ENCODE results near the gene PELI3.

Gene PELI3

DNA sequence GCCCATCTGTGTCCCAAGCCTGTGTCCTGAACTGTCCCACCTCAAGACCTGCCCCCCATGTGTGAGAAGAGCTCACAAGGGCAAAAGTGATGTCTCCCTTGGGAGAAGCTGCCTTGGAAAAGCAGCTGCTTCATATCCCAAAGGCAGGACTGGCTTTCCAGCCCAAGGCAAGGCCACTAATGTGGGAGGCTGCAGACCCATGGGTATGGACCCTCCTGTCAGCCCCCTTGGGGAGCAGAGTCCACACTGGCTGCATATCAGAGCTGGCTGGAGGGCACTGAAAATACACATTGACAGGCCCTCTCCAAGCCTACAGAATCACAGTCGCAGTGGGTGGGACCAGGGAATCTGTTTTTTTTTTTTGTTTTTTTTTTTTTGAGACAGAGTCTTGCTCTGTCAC is 2.7 kb downstream of the PELI3 start:
- no peak overlapping the region for H3K4me3 ChIP-seq (replicated peaks in 1 of 2; ENCODE audit: low read depth in 2 of 2, low read length in 2 of 2)
- TF ChIP-seq, protein P1, sequence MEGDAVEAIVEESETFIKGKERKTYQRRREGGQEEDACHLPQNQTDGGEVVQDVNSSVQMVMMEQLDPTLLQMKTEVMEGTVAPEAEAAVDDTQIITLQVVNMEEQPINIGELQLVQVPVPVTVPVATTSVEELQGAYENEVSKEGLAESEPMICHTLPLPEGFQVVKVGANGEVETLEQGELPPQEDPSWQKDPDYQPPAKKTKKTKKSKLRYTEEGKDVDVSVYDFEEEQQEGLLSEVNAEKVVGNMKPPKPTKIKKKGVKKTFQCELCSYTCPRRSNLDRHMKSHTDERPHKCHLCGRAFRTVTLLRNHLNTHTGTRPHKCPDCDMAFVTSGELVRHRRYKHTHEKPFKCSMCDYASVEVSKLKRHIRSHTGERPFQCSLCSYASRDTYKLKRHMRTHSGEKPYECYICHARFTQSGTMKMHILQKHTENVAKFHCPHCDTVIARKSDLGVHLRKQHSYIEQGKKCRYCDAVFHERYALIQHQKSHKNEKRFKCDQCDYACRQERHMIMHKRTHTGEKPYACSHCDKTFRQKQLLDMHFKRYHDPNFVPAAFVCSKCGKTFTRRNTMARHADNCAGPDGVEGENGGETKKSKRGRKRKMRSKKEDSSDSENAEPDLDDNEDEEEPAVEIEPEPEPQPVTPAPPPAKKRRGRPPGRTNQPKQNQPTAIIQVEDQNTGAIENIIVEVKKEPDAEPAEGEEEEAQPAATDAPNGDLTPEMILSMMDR (IDR thresholded peaks at IDR 0.05; ENCODE audit: low read depth, low read length), result no peak
- no peak for DNase-seq (ENCODE audit: low read depth in 2 of 2)

DNA sequence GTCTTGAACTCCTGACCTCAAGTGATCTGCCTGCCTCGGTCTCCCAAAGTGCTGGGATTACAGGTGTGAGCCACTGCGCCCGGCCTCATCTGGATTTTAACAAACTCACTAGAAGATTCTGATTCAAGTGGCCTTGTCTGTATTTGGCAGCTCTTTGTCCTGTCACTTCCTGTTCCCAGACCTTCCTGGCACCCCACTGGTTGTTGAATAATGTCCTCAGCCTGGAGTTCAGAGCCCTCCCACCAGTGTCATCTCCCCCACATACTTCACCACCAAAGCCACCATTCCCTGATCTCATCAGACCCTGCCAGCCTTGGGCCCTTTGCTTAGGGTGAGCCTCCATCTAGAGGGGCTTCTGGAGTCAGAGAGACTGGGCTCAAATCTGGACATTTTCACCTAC is 3.3 kb downstream of the PELI3 start:
- TF ChIP-seq, protein P1 (IDR thresholded peaks at IDR 0.05; ENCODE audit: low read depth, low read length), result no peak

DNA sequence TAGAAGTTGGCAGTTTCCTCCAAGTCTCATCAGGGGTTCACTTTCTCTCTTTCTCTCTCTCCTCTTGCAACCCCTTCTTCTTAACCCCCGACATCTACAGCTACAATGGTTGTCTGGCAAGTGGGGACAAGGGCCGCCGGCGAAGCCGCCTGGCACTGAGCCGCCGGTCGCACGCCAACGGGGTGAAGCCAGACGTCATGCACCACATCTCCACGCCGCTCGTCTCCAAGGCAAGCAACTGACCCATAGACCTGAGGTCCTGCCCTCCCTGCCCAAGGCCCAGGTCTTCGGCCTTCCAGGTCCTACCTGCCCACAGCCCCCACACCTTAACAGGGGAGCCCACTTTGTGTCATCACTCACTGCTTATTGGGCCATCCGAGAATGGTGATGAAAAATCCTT is 4.4 kb downstream of the PELI3 start:
- no peak overlapping the region for H3K4me3 ChIP-seq (replicated peaks in 1 of 2; ENCODE audit: low read depth in 2 of 2, low read length in 2 of 2)
- TF ChIP-seq, protein P1 (IDR thresholded peaks at IDR 0.05; ENCODE audit: low read depth, low read length), result no peak
- no peak for DNase-seq (ENCODE audit: low read depth in 2 of 2)

More for the DNA sequence above, 3.3 kb downstream of the PELI3 start:
- DNase-seq (ENCODE audit: low read depth in 2 of 2), result no peak
- no peak overlapping the region for H3K4me3 ChIP-seq (replicated peaks in 1 of 2; ENCODE audit: low read depth in 2 of 2, low read length in 2 of 2)

DNA sequence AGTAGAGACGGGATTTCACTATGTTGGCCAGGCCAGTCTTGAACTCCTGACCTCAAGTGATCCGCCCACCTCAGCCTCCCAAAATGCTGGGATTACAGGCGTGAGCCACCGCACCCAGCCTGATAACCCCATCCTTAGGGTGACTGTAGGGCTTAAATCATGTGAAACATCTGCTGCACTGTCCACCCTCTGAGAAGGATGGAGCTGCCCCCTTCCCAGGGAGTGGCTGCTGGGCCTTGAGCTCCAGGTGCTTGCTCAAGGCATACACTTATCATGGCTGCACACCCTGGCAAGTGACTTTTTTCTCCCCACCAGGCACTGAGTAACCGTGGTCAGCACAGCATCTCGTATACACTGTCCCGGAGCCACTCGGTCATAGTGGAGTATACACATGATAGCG is 5.3 kb downstream of the PELI3 start:
- DNase-seq (ENCODE audit: low read depth in 2 of 2), result no peak
- TF ChIP-seq, protein P1 (IDR thresholded peaks at IDR 0.05; ENCODE audit: low read depth, low read length), result no peak
- no peak overlapping the region for H3K4me3 ChIP-seq (replicated peaks in 1 of 2; ENCODE audit: low read depth in 2 of 2, low read length in 2 of 2)

DNA sequence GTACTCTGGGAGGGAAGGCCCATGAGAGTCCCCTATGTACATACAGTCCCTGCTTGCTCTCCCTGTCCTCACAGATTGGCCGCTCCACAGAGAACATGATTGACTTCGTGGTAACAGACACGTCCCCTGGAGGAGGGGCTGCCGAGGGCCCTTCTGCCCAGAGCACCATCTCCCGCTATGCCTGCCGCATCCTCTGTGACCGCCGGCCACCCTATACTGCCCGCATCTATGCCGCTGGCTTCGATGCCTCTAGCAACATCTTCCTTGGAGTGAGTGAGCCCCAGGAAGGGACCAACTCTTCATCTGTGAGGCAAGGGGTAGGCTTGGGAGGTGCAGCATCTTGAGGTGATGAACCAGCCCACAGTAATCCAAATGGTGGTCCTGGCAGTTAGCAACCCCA is 6.5 kb downstream of the PELI3 start:
- TF ChIP-seq, protein P1 (IDR thresholded peaks at IDR 0.05; ENCODE audit: low read depth, low read length), result no peak
- DNase-seq (ENCODE audit: low read depth in 2 of 2), result no peak
- no peak overlapping the region for H3K4me3 ChIP-seq (replicated peaks in 1 of 2; ENCODE audit: low read depth in 2 of 2, low read length in 2 of 2)

DNA sequence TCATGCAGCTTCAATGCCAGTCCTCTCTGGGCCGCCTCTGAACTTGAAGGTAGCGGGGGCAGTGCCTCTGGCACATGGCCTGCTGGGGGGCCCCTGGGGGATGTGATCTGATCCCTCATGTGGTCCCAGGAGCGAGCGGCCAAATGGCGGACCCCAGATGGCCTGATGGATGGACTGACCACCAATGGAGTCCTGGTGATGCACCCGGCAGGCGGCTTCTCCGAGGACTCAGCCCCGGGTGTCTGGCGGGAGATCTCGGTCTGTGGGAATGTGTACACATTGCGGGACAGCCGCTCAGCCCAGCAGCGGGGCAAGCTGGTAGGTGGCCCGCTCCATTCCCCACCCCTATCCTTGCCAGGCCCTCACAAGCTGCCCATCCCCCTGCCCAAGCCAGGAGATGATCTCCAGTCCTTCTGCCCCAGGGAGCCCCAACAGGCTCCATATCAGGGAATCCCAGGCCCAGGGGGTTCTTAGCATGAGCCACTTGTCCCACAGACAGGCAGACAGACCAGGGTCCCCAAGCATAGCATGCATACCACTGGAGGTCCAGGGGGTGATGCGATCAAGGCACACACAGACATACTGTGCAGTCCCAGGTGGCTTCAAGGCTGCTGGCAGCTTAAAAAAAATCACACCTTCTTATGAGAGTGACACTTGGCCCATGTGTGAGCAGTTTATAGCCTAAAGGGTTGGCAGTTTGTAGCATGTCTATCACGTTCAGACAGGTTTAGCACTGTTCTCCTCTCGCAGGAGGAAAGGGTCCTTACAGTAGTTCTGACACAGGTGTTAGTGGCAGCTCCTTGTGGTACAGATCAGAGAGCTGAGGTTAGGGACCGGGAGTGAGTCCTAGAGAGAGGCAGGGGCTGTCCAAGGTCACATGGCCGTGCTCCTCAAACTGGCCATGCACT is 7.2 kb downstream of the PELI3 start:
- no peak overlapping the region for H3K4me3 ChIP-seq (replicated peaks in 1 of 2; ENCODE audit: low read depth in 2 of 2, low read length in 2 of 2)
- DNase-seq (ENCODE audit: low read depth in 2 of 2), result no peak
- TF ChIP-seq, protein P1 (IDR thresholded peaks at IDR 0.05; ENCODE audit: low read depth, low read length), result no peak

Measured in cardiac fibroblast (primary cell).